HG03432 (cell line): ENCODE measurements around the gene RTEL1.
"Not testable (repeated sequence)": the region's sequence is repeated elsewhere in the genome, so short reads cannot be mapped to it uniquely, and the experiment has no call there.

Experiments used
- ATAC-seq: cut with Tn5 transposase; IDR thresholded peaks from one replicate; pipeline ENCODE4 v1.9.1; 2021; ENCODE audit warnings: mild to moderate bottlenecking, moderate library complexity; ENCODE audit not compliant: unreplicated experiment

The RTEL1 gene

GRCh38 chr20:63664861-63665594 lies 6.9 kb downstream of the RTEL1 start:
- ATAC-seq, result no peak

GRCh38 chr20:63665708-63666107 lies 7.6 kb downstream of the RTEL1 start:
- ATAC-seq, result no peak

- no peak for ATAC-seq
Observed at GRCh38 chr20:63667858-63668257, 9.7 kb downstream of the RTEL1 start.

GRCh38 chr20:63668351-63668750 lies 10.2 kb downstream of the RTEL1 start:
- ATAC-seq, result no peak

- not testable (repeated sequence) for ATAC-seq
Observed at GRCh38 chr20:63671695-63672094, 13.6 kb downstream of the RTEL1 start.

GRCh38 chr20:63672666-63673065 lies 14.6 kb downstream of the RTEL1 start:
- ATAC-seq, result no peak

- no peak for ATAC-seq
Observed at GRCh38 chr20:63673951-63674350, 15.8 kb downstream of the RTEL1 start.

- ATAC-seq, result no peak
Observed at GRCh38 chr20:63675681-63676368, 17.7 kb downstream of the RTEL1 start.

- ATAC-seq, result no peak
Observed at GRCh38 chr20:63678071-63678470, 20.0 kb downstream of the RTEL1 start.

GRCh38 chr20:63678667-63679465 lies 20.8 kb downstream of the RTEL1 start:
- no peak for ATAC-seq

GRCh38 chr20:63679799-63680305 lies 21.7 kb downstream of the RTEL1 start:
- ATAC-seq, result no peak

GRCh38 chr20:63680427-63680826 lies 22.3 kb downstream of the RTEL1 start:
- no peak for ATAC-seq

- ATAC-seq, result no peak
Observed at GRCh38 chr20:63680857-63681608, 22.9 kb downstream of the RTEL1 start.

- no peak for ATAC-seq
Observed at GRCh38 chr20:63681609-63682142, 23.6 kb downstream of the RTEL1 start.

GRCh38 chr20:63682384-63683139 lies 24.4 kb downstream of the RTEL1 start:
- ATAC-seq, result no peak

- ATAC-seq, result no peak
Observed at GRCh38 chr20:63685269-63686026, 27.3 kb downstream of the RTEL1 start.

- ATAC-seq, result no peak
Observed at GRCh38 chr20:63686094-63686491, 28.0 kb downstream of the RTEL1 start.

- no peak for ATAC-seq
Observed at GRCh38 chr20:63686492-63687321, 28.6 kb downstream of the RTEL1 start.
